ENCODE results near the gene FNIP2.

DNA sequence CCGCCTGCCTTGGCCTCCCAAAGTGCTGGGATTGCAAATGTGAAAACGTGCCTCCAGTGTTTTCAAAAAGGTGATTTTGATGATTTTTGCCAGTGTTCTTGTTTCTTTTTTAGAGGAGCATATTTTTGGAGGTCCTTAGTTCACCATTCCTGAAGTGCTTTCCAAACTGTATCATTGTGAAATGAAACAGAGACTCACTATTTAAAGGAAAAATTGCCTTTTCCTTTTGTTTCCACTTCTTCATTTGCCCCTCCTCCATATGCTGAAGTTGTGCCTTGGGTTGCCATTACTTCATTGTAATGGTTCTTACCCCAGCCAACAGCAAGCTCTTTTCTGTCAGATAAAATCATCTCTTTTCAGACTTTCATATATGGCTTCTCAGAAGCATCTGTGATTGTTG lies 164.4 kb downstream of the FNIP2 start:
- TF ChIP-seq FOSL2 (IDR thresholded peaks at IDR 0.05; ENCODE audit: borderline replicate concordance, low read depth) (no peak), EP300 (IDR thresholded peaks at IDR 0.05; ENCODE audit: borderline replicate concordance in 1 of 2, low read depth in 1 of 2, low read length in 1 of 2) (no peak), MAX (IDR thresholded peaks at IDR 0.05; ENCODE audit: low read depth) (no peak), FOXM1 (IDR thresholded peaks at IDR 0.05; ENCODE audit: low read depth) (no peak), POLR2AphosphoS5 (IDR thresholded peaks at IDR 0.05; ENCODE audit: low read depth, low read length) (no peak), EZH2phosphoT487 (IDR thresholded peaks at IDR 0.05; ENCODE audit: borderline replicate concordance, low read depth) (no peak), ZBTB33 (IDR thresholded peaks at IDR 0.05; ENCODE audit: borderline replicate concordance, low read depth) (no peak), SIN3A (IDR thresholded peaks at IDR 0.05; ENCODE audit: borderline replicate concordance, low read depth, low read length) (no peak), ELF1 (IDR thresholded peaks at IDR 0.05) (no peak)
- TF ChIP-seq, protein P1, sequence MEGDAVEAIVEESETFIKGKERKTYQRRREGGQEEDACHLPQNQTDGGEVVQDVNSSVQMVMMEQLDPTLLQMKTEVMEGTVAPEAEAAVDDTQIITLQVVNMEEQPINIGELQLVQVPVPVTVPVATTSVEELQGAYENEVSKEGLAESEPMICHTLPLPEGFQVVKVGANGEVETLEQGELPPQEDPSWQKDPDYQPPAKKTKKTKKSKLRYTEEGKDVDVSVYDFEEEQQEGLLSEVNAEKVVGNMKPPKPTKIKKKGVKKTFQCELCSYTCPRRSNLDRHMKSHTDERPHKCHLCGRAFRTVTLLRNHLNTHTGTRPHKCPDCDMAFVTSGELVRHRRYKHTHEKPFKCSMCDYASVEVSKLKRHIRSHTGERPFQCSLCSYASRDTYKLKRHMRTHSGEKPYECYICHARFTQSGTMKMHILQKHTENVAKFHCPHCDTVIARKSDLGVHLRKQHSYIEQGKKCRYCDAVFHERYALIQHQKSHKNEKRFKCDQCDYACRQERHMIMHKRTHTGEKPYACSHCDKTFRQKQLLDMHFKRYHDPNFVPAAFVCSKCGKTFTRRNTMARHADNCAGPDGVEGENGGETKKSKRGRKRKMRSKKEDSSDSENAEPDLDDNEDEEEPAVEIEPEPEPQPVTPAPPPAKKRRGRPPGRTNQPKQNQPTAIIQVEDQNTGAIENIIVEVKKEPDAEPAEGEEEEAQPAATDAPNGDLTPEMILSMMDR (IDR thresholded peaks at IDR 0.05) = no peak

Measured in SK-N-SH (cell line).